DND-41 (cell line): ENCODE results near the gene CLSTN2.

ENCODE experiments used
- EZH2 ChIP-seq: IDR thresholded peaks from 3 replicates; pipeline ENCODE4 v1.6.1; 2012; ENCODE audit warnings: borderline replicate concordance, low read depth, mild to moderate bottlenecking, moderate library complexity, low read length, inconsistent platforms; ENCODE audit not compliant: severe bottlenecking
- TF ChIP-seq, protein P1 (sequence below): IDR thresholded peaks from 2 replicates; pipeline ENCODE4 v1.5.1; 2012; ENCODE audit warnings: borderline replicate concordance, low read length, moderate library complexity, mild to moderate bottlenecking; ENCODE audit not compliant: poor library complexity, severe bottlenecking; ENCODE audit errors: extremely low read depth

DNA sequence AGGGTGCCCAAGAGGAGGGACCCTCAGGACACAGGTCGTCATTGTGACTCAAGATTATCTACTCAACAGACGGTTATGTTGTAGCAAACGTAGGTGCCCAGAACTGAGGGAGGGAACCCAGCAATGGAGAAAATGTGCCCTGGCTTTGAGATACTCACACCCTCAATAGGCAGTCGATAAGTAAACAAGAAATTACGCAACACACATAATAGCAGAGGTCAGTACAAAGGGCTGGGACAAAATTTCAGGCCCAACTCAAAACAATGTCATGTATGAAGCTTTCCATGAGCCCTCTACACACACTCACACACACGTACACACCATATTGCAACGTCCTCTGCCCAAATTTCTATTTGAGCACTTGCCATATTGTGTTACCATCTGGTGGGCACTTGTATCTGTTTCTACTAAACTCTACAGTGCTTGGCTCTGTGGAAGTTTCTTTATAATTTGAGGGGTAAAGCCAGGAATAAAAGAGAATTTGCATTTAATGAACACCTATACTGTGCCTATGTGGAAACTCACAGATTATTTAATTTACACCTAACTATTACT, 628.3 kb downstream of the CLSTN2 start:
- TF ChIP-seq EZH2: no peak
- TF ChIP-seq, protein P1, sequence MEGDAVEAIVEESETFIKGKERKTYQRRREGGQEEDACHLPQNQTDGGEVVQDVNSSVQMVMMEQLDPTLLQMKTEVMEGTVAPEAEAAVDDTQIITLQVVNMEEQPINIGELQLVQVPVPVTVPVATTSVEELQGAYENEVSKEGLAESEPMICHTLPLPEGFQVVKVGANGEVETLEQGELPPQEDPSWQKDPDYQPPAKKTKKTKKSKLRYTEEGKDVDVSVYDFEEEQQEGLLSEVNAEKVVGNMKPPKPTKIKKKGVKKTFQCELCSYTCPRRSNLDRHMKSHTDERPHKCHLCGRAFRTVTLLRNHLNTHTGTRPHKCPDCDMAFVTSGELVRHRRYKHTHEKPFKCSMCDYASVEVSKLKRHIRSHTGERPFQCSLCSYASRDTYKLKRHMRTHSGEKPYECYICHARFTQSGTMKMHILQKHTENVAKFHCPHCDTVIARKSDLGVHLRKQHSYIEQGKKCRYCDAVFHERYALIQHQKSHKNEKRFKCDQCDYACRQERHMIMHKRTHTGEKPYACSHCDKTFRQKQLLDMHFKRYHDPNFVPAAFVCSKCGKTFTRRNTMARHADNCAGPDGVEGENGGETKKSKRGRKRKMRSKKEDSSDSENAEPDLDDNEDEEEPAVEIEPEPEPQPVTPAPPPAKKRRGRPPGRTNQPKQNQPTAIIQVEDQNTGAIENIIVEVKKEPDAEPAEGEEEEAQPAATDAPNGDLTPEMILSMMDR: no peak
